OCI-LY3 (cell line): ENCODE results near the gene ZNF232.

Experiments used
- H2AFZ ChIP-seq: fragments of 200-600, 300-600 bp; shearing (Covaris generic); 2 replicates; pipeline ENCODE4 v1.6.0; 2014; ENCODE audit warnings: antibody characterized with exemption, low read depth, low read length
- H3K27ac ChIP-seq: fragments of 200-600, 300-600 bp; sonication (generic); 2 replicates; pipeline ENCODE4 v1.5.1; 2014; ENCODE audit warnings: mild to moderate bottlenecking, low read length, moderate library complexity, mixed read lengths
- H3K27me3 ChIP-seq: fragments of 200-600, 300-600 bp; sonication (generic); 2 replicates; pipeline ENCODE4 v1.6.1; 2014; ENCODE audit warnings: low read depth, low read length, mixed read lengths
- H3K36me3 ChIP-seq: fragments of 200-600, 300-600 bp; sonication (generic); replicated peaks from 2 replicates; pipeline ENCODE3; 2014; ENCODE audit warnings: low read depth, low read length, mixed read lengths
- H3K4me1 ChIP-seq: fragments of 300-600, 200-600 bp; sonication (generic); 2 replicates; pipeline ENCODE4 v1.6.1; 2014; ENCODE audit warnings: low read length, mixed read lengths
- H3K4me2 ChIP-seq: fragments of 200-600, 300-600 bp; sonication (generic); 2 replicates; pipeline ENCODE4 v1.6.1; 2014; ENCODE audit warnings: low read length, mixed read lengths
- H3K4me3 ChIP-seq: fragments of 300-600, 200-600 bp; sonication (generic); 2 replicates; pipeline ENCODE4 v1.5.1; 2014; ENCODE audit warnings: antibody characterized with exemption, mild to moderate bottlenecking, low read length, moderate library complexity
- H3K79me2 ChIP-seq: fragments of 300-600, 200-600 bp; shearing (Covaris generic); 2 replicates; pipeline ENCODE4 v1.6.1; 2014; ENCODE audit warnings: mild to moderate bottlenecking, low read length, mixed read lengths
- H3K9ac ChIP-seq: fragments of 300-600, 200-600 bp; shearing (Covaris generic); 2 replicates; pipeline ENCODE4 v1.6.0; 2014; ENCODE audit warnings: mild to moderate bottlenecking, low read length, moderate library complexity
- H3K9me3 ChIP-seq: fragments of 200-600, 300-600 bp; shearing (Covaris generic); 2 replicates; pipeline ENCODE4 v1.6.1; 2014; ENCODE audit warnings: low read length, mixed read lengths; ENCODE audit not compliant: insufficient read depth
- H4K20me1 ChIP-seq: fragments of 200-600, 300-600 bp; sonication (generic); 2 replicates; pipeline ENCODE4 v1.6.1; 2016; ENCODE audit warnings: low read length, mixed read lengths; ENCODE audit not compliant: insufficient read depth
- CTCF ChIP-seq: fragments of 200-600, 300-600 bp; sonication (generic); IDR thresholded peaks from 2 replicates; pipeline ENCODE4 v1.5.1; 2014; ENCODE audit warnings: antibody characterized with exemption, low read length, low read depth
- EZH2phosphoT487 ChIP-seq: fragments of 200-600 bp; shearing (Covaris generic); IDR thresholded peaks from 2 replicates; pipeline ENCODE4 v1.6.1; 2018; ENCODE audit warnings: antibody characterized with exemption, mixed run types, low read depth

Gene ZNF232

DNA sequence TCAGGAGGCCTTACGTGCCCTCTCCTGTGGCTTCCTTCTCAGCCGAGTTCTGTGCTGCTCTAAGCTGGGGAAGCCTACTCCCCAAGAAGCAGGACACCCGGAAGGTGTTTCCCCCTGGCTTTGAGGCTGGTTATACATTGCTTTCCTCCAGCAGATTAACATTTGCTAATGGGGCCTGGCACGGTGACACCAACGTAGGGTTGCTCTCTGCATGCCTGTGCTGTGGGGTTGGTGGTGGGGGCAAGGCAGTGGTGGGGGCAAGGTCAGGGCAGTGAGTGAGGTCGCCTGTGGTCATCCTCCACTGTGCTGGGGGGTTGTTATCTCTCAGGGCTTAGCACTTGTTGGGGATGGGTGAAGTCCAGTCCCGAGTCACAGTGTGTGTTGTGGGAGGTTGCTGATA is 8.4 kb upstream of the ZNF232 start:
- Histone ChIP-seq H3K4me3 (no peak overlapping the region), H3K4me1 (no peaks in the 10 kb centered on the region), H3K4me2 (no peak overlapping the region), H4K20me1 (no peaks in the 10 kb centered on the region), H3K9ac (no peak overlapping the region), H3K79me2 (no peaks in the 10 kb centered on the region), H3K36me3 (no peaks in the 10 kb centered on the region), H2AFZ (no peak overlapping the region), H3K27me3 (no peaks in the 10 kb centered on the region), H3K9me3 (no peaks in the 10 kb centered on the region), H3K27ac (no peak overlapping the region)
- TF ChIP-seq EZH2phosphoT487 (no peak), CTCF (no peak)

- Histone ChIP-seq H3K4me2 (no peak overlapping the region), H3K27me3 (no peaks in the 10 kb centered on the region), H3K4me3 (no peak overlapping the region), H3K4me1 (no peaks in the 10 kb centered on the region), H3K79me2 (no peaks in the 10 kb centered on the region), H2AFZ (no peak overlapping the region), H3K36me3 (peaks cover 5% of the 10 kb centered on the region), H4K20me1 (no peaks in the 10 kb centered on the region), H3K9me3 (no peaks in the 10 kb centered on the region), H3K27ac (no peak overlapping the region), H3K9ac (no peak overlapping the region)
- no peak for TF ChIP-seq EZH2phosphoT487
- TF ChIP-seq CTCF: no peak
These were observed 6.5 kb upstream of the ZNF232 start for GRCh38 chr17:5118219-5118618.

- Histone ChIP-seq H3K4me3 (no peak within 1 kb of the TSS), H3K27me3 (no peaks in the 10 kb centered on the region), H3K36me3 (peaks cover 5% of the 10 kb centered on the region), H3K9me3 (no peaks in the 10 kb centered on the region), H3K27ac (no peak within 1 kb of the TSS), H4K20me1 (no peaks in the 10 kb centered on the region), H3K4me1 (0 out of 2 replicates have a peak, but pooled peaks cover 2% of the 10 kb centered on the region), H3K79me2 (no peaks in the 10 kb centered on the region), H3K4me2 (no peak within 1 kb of the TSS), H3K9ac (no peak within 1 kb of the TSS), H2AFZ (no peak within 1 kb of the TSS)
- TF ChIP-seq CTCF: no peak
- TF ChIP-seq EZH2phosphoT487: no peak
These were observed 4.3 kb upstream of the ZNF232 start, which contains the start of gene USP6 for GRCh38 chr17:5115673-5116651. USP6 (plus strand) TSS chr17:5116032; CDS start chr17:5130368, 14,336 bp downstream.

- peaks cover 9% of the 10 kb centered on the region for H3K36me3 ChIP-seq
- H2AFZ ChIP-seq: no peak overlapping the region
- H3K4me1 ChIP-seq: 0 out of 2 replicates have a peak, but pooled peaks cover 4% of the 10 kb centered on the region
- no peak overlapping the region for H3K4me3 ChIP-seq
- peak overlapping the region; percentile 70; the same call in 1 of the 2 replicates for H3K4me2 ChIP-seq
- H3K27ac ChIP-seq: no peak overlapping the region
- no peak overlapping the region for H3K9ac ChIP-seq
- no peaks in the 10 kb centered on the region for H4K20me1 ChIP-seq
- H3K9me3 ChIP-seq: no peaks in the 10 kb centered on the region
- TF ChIP-seq CTCF (no peak), EZH2phosphoT487 (no peak)
- H3K27me3 ChIP-seq: no peaks in the 10 kb centered on the region
- H3K79me2 ChIP-seq: no peaks in the 10 kb centered on the region
These were observed 862 bp downstream of the ZNF232 start for GRCh38 chr17:5110816-5111215.
